ENCODE measurements around the gene DHX9.

DHX9 gene

DNA sequence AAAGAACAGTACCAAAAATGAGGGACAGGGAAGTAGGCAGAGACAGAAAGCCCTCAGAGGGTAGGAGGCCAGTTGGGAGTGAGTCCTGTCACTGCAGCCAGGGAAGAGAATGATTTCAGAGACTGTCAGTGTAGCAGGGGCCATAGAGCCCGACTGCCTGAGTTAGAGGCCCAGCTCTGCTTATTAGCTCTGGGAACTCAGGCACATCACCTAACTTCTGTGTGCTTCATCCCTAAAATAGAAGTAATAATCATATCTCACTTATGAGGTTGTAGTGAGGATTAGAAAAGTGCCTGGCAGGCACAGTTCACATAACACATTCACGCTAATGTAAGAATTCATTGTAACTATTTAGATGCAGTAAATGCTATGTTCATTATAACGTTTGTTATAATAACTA is 31.2 kb upstream of the DHX9 start:
- Histone ChIP-seq H3K9me3 (ENCODE audit: control insufficient read depth in 5 of 5, low read length in 5 of 5) (no peaks in the 10 kb centered on the region), H3K27me3 (ENCODE audit: control insufficient read depth in 5 of 5, insufficient read depth in 4 of 5, low read length in 5 of 5) (no peaks in the 10 kb centered on the region), H3K4me3 (ENCODE audit: low read depth in 1 of 5, low read length in 5 of 5) (no peak overlapping the region), H3K36me3 (ENCODE audit: control insufficient read depth in 5 of 5, insufficient read depth in 5 of 5, low read length in 5 of 5) (peaks cover 3 to 56% (median 26%) of the 10 kb centered on the region in 5 donors), H3K4me1 (ENCODE audit: control insufficient read depth in 5 of 5, insufficient read depth in 5 of 5, low read length in 5 of 5) (peaks cover 0 to 4% (median 0%) of the 10 kb centered on the region in 5 donors), H3K27ac (ENCODE audit: low read depth, low read length) (no peak overlapping the region), H3K9ac (ENCODE audit: low read length in 5 of 5) (no peak overlapping the region)

DNA sequence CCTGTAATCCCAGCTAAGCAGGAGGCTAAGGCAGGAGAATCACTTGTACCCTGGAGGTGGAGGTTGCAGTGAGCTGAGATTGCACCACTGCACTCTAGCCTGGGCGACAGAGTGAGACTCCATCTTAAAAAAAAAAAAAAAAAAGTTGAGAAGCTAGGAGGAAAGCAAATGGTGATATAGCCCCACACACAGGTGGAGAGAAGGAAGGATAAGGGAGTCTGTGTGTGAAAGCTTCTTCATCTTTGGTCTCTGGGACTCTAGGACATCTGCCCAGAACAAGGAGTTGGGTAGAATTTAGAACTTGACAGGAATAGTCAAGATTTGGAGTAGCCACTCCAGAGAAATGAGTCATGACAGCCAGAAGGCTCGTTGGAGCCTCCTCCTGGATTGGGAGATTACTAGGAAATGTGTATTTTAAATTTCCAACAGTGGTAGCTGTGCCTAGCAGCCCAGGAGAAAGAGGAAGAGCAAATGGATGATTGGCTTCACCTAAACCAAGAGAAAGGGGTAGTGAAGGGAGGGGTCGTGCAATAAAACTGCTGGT is 29.7 kb upstream of the DHX9 start:
- Histone ChIP-seq H3K4me1 (ENCODE audit: control insufficient read depth in 5 of 5, insufficient read depth in 5 of 5, low read length in 5 of 5) (peaks cover 0 to 4% (median 0%) of the 10 kb centered on the region in 5 donors), H3K27me3 (ENCODE audit: control insufficient read depth in 5 of 5, insufficient read depth in 4 of 5, low read length in 5 of 5) (no peaks in the 10 kb centered on the region), H3K4me3 (ENCODE audit: low read depth in 1 of 5, low read length in 5 of 5) (no peak overlapping the region), H3K27ac (ENCODE audit: low read depth, low read length) (no peak overlapping the region), H3K36me3 (ENCODE audit: control insufficient read depth in 5 of 5, insufficient read depth in 5 of 5, low read length in 5 of 5) (peaks cover 11 to 55% (median 23%) of the 10 kb centered on the region in 5 donors), H3K9ac (ENCODE audit: low read length in 5 of 5) (no peak overlapping the region), H3K9me3 (ENCODE audit: control insufficient read depth in 5 of 5, low read length in 5 of 5) (no peaks in the 10 kb centered on the region)

DNA sequence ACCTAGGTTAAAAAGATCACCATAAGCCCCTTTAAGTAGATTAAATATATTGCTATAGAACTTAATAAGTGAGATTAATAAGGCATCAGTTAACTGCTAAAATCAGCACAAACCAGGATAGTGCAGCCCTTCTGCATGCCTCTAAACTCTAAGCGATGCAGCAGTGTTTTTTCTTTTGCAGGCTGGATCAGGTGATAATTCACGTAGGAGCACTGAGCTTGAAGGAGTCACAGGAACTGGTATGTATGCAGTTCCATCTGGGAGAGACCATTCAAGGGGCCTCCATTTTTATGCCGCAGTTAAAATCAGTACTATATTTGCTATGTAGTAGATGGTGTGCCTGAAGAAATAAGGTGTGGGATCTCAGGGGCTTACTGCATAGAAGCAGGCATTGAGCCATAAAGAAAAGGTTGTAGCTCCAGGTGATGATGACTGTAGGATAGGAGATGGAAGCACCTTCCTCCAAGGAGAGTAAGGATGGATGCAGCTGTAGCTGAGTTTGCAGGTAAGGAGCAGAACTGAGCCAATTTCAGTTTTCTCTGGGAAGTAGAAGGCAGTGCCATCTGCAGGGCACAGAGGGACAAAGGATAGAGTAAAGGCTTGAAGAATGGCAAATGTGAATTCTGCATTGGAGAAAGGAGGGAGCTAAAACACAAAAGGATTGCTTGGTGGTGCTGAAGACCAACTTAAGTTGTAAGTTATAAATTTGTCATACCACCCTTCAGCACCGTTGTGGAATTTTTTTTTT is 27.0 kb upstream of the DHX9 start:
- Histone ChIP-seq H3K9ac (ENCODE audit: low read length in 5 of 5) (no peak overlapping the region), H3K4me1 (ENCODE audit: control insufficient read depth in 5 of 5, insufficient read depth in 5 of 5, low read length in 5 of 5) (peaks cover 0 to 4% (median 0%) of the 10 kb centered on the region in 5 donors), H3K27ac (ENCODE audit: low read depth, low read length) (no peak overlapping the region), H3K9me3 (ENCODE audit: control insufficient read depth in 5 of 5, low read length in 5 of 5) (no peaks in the 10 kb centered on the region), H3K36me3 (ENCODE audit: control insufficient read depth in 5 of 5, insufficient read depth in 5 of 5, low read length in 5 of 5) (peaks cover 12 to 51% (median 22%) of the 10 kb centered on the region in 5 donors), H3K27me3 (ENCODE audit: control insufficient read depth in 5 of 5, insufficient read depth in 4 of 5, low read length in 5 of 5) (no peaks in the 10 kb centered on the region), H3K4me3 (ENCODE audit: low read depth in 1 of 5, low read length in 5 of 5) (no peak overlapping the region)

DNA sequence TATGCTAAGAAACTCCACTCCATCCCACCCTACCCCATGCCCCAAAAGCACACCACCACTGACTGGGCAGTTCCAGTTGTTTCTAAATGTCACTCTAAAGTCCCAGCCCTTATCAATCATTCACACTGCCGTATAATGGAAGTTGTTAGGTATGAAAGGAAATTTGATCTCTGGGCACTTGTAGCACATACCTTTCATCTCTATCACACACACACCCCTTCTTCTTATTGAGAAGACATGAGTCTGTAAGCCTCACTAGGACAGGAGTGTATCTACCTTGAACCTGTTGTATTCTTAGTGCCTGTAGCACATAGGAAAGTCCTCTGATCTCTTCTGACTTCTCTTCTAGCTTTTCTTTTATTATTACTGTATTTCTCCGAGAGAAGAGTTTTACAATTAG is 22.3 kb upstream of the DHX9 start:
- H3K27ac ChIP-seq (ENCODE audit: low read depth, low read length): no peak overlapping the region
- H3K27me3 ChIP-seq (ENCODE audit: control insufficient read depth in 5 of 5, insufficient read depth in 4 of 5, low read length in 5 of 5): no peaks in the 10 kb centered on the region
- peaks cover 22 to 72% (median 40%) of the 10 kb centered on the region in 5 donors for H3K36me3 ChIP-seq (ENCODE audit: control insufficient read depth in 5 of 5, insufficient read depth in 5 of 5, low read length in 5 of 5)
- H3K4me1 ChIP-seq (ENCODE audit: control insufficient read depth in 5 of 5, insufficient read depth in 5 of 5, low read length in 5 of 5): no peaks in the 10 kb centered on the region
- H3K9me3 ChIP-seq (ENCODE audit: control insufficient read depth in 5 of 5, low read length in 5 of 5): no peaks in the 10 kb centered on the region
- H3K4me3 ChIP-seq (ENCODE audit: low read depth in 1 of 5, low read length in 5 of 5): no peak overlapping the region
- H3K9ac ChIP-seq (ENCODE audit: low read length in 5 of 5): no peak overlapping the region

DNA sequence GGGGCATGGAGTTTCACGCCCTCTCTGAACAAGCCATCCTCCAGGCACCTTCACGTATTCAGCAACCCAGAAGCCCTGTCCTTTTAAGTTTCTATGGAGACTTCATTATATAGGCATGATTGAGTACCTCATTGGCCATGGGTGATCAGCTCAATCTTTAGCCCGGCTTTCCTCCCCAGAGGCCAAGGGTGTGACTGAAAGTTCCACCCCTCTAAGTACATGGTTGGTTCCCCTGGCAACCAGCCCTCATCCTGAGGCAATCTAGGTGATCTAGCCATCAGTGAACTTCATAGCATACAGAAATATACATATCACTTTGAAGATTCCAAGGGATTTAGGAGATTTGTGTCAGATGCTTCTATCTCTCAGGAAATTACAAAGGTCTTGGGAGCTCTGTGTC is 21.3 kb upstream of the DHX9 start:
- Histone ChIP-seq H3K9me3 (ENCODE audit: control insufficient read depth in 5 of 5, low read length in 5 of 5) (no peaks in the 10 kb centered on the region), H3K4me3 (ENCODE audit: low read depth in 1 of 5, low read length in 5 of 5) (no peak overlapping the region), H3K9ac (ENCODE audit: low read length in 5 of 5) (no peak overlapping the region), H3K4me1 (ENCODE audit: control insufficient read depth in 5 of 5, insufficient read depth in 5 of 5, low read length in 5 of 5) (no peaks in the 10 kb centered on the region), H3K36me3 (ENCODE audit: control insufficient read depth in 5 of 5, insufficient read depth in 5 of 5, low read length in 5 of 5) (peaks cover 16 to 69% (median 37%) of the 10 kb centered on the region in 5 donors), H3K27me3 (ENCODE audit: control insufficient read depth in 5 of 5, insufficient read depth in 4 of 5, low read length in 5 of 5) (no peaks in the 10 kb centered on the region), H3K27ac (ENCODE audit: low read depth, low read length) (no peak overlapping the region)

DNA sequence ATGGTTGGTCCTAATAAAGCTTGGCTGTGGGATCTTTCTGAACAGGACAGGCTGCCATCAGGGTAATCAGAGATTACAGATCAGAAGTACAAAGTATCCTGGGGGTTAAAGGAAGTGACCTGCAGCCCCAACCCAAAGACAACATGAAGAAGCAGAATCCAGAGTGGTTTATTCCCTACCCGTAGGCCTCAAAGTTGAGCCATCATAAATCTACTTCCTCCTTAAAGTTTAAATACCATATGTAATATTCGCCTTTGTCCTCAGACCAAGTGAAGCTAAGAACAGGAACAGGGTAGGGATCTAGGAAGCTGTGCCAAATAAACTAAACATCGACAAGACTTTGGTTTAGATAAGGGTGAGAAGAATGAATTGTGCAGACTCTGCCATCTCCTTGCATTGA is 15.9 kb upstream of the DHX9 start:
- H3K36me3 ChIP-seq (ENCODE audit: control insufficient read depth in 5 of 5, insufficient read depth in 5 of 5, low read length in 5 of 5): peaks cover 7 to 52% (median 13%) of the 10 kb centered on the region in 5 donors
- no peak overlapping the region for H3K4me3 ChIP-seq (ENCODE audit: low read depth in 1 of 5, low read length in 5 of 5)
- H3K27me3 ChIP-seq (ENCODE audit: control insufficient read depth in 5 of 5, insufficient read depth in 4 of 5, low read length in 5 of 5): no peaks in the 10 kb centered on the region
- H3K27ac ChIP-seq (ENCODE audit: low read depth, low read length): no peak overlapping the region
- H3K4me1 ChIP-seq (ENCODE audit: control insufficient read depth in 5 of 5, insufficient read depth in 5 of 5, low read length in 5 of 5): no peaks in the 10 kb centered on the region
- H3K9ac ChIP-seq (ENCODE audit: low read length in 5 of 5): no peak overlapping the region
- no peaks in the 10 kb centered on the region for H3K9me3 ChIP-seq (ENCODE audit: control insufficient read depth in 5 of 5, low read length in 5 of 5)

GRCh38 chr1:182826892-182827291 is 12.3 kb upstream of the DHX9 start:
- H3K9ac ChIP-seq (ENCODE audit: low read length in 5 of 5): no peak overlapping the region
- peaks cover 3 to 25% (median 7%) of the 10 kb centered on the region in 5 donors for H3K36me3 ChIP-seq (ENCODE audit: control insufficient read depth in 5 of 5, insufficient read depth in 5 of 5, low read length in 5 of 5)
- H3K4me3 ChIP-seq (ENCODE audit: low read depth in 1 of 5, low read length in 5 of 5): no peak overlapping the region
- no peaks in the 10 kb centered on the region for H3K4me1 ChIP-seq (ENCODE audit: control insufficient read depth in 5 of 5, insufficient read depth in 5 of 5, low read length in 5 of 5)
- H3K27ac ChIP-seq (ENCODE audit: low read depth, low read length): no peak overlapping the region
- H3K9me3 ChIP-seq (ENCODE audit: control insufficient read depth in 5 of 5, low read length in 5 of 5): no peaks in the 10 kb centered on the region
- no peaks in the 10 kb centered on the region for H3K27me3 ChIP-seq (ENCODE audit: control insufficient read depth in 5 of 5, insufficient read depth in 4 of 5, low read length in 5 of 5)

GRCh38 chr1:182829285-182829932 is 9.7 kb upstream of the DHX9 start:
- no peaks in the 10 kb centered on the region for H3K27me3 ChIP-seq (ENCODE audit: control insufficient read depth in 5 of 5, insufficient read depth in 4 of 5, low read length in 5 of 5)
- no peaks in the 10 kb centered on the region for H3K9me3 ChIP-seq (ENCODE audit: control insufficient read depth in 5 of 5, low read length in 5 of 5)
- H3K27ac ChIP-seq (ENCODE audit: low read depth, low read length): no peak overlapping the region
- no peak overlapping the region for H3K9ac ChIP-seq (ENCODE audit: low read length in 5 of 5)
- peaks cover 0 to 17% (median 7%) of the 10 kb centered on the region in 5 donors for H3K36me3 ChIP-seq (ENCODE audit: control insufficient read depth in 5 of 5, insufficient read depth in 5 of 5, low read length in 5 of 5)
- H3K4me3 ChIP-seq (ENCODE audit: low read depth in 1 of 5, low read length in 5 of 5): no peak overlapping the region
- H3K4me1 ChIP-seq (ENCODE audit: control insufficient read depth in 5 of 5, insufficient read depth in 5 of 5, low read length in 5 of 5): no peaks in the 10 kb centered on the region

DNA sequence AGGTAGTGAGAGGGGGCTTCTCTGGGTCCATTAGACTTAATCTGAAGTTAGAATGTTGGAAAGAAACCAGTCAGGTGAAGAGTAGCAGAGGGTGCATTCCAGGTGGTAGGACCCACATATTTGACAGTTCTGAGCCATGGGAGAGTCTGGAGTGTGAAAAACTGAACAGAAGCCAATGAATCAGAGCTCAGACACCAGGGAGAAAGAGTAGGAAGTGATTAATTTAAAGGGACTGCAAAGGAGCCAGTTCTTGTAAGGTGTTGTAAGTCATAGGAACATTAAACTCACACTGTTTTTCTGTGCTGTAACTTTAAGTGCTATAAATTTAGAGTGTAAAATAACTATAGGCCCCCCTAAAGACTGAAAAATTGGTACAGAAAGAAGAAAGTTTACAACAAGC is 5.9 kb upstream of the DHX9 start:
- Histone ChIP-seq H3K27ac (ENCODE audit: low read depth, low read length) (no peak overlapping the region), H3K27me3 (ENCODE audit: control insufficient read depth in 5 of 5, insufficient read depth in 4 of 5, low read length in 5 of 5) (no peaks in the 10 kb centered on the region), H3K9me3 (ENCODE audit: control insufficient read depth in 5 of 5, low read length in 5 of 5) (no peaks in the 10 kb centered on the region), H3K4me1 (ENCODE audit: control insufficient read depth in 5 of 5, insufficient read depth in 5 of 5, low read length in 5 of 5) (no peaks in the 10 kb centered on the region), H3K36me3 (ENCODE audit: control insufficient read depth in 5 of 5, insufficient read depth in 5 of 5, low read length in 5 of 5) (peaks cover 0 to 5% (median 3%) of the 10 kb centered on the region in 5 donors), H3K4me3 (ENCODE audit: low read depth in 1 of 5, low read length in 5 of 5) (no peak overlapping the region), H3K9ac (ENCODE audit: low read length in 5 of 5) (no peak overlapping the region)

DNA sequence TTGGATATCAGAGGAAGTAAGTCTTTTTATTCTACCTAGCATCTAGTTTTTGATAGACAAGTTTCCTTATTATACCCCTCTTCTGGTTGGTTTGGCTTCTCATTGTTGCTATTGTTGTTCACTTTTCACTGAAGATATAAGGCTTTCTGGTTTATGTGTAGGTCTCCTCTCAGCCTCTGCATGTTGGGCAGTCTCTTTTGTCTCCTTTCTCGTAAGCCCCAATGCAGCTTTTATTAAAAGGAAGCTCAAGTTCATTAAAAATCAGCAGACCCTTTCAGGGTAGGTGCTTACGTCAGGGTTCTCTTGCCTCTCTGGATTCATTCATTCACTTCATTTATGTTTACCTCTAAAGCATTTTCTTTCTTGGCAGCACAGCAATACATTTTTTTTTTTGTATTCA is 4.8 kb upstream of the DHX9 start:
- H3K9me3 ChIP-seq (ENCODE audit: control insufficient read depth in 5 of 5, low read length in 5 of 5): no peaks in the 10 kb centered on the region
- no peak overlapping the region for H3K9ac ChIP-seq (ENCODE audit: low read length in 5 of 5)
- peaks cover 2 to 5% (median 4%) of the 10 kb centered on the region in 5 donors for H3K4me1 ChIP-seq (ENCODE audit: control insufficient read depth in 5 of 5, insufficient read depth in 5 of 5, low read length in 5 of 5)
- H3K27ac ChIP-seq (ENCODE audit: low read depth, low read length): no peak overlapping the region
- no peak overlapping the region for H3K4me3 ChIP-seq (ENCODE audit: low read depth in 1 of 5, low read length in 5 of 5)
- peaks cover 0 to 3% (median 0%) of the 10 kb centered on the region in 5 donors for H3K36me3 ChIP-seq (ENCODE audit: control insufficient read depth in 5 of 5, insufficient read depth in 5 of 5, low read length in 5 of 5)
- no peaks in the 10 kb centered on the region for H3K27me3 ChIP-seq (ENCODE audit: control insufficient read depth in 5 of 5, insufficient read depth in 4 of 5, low read length in 5 of 5)

Data from subcutaneous abdominal adipose tissue (tissue), 5 donors.